ENCODE measurements around the gene EIF4G3. TPM values are rescaled to one million over a fixed set of nuclear protein-coding genes. Genes with fewer than 3 reads are reported as not detected.

The EIF4G3 gene
- total RNA-seq, 1 experiment from 2014 or later, result 86.8 TPM

DNA sequence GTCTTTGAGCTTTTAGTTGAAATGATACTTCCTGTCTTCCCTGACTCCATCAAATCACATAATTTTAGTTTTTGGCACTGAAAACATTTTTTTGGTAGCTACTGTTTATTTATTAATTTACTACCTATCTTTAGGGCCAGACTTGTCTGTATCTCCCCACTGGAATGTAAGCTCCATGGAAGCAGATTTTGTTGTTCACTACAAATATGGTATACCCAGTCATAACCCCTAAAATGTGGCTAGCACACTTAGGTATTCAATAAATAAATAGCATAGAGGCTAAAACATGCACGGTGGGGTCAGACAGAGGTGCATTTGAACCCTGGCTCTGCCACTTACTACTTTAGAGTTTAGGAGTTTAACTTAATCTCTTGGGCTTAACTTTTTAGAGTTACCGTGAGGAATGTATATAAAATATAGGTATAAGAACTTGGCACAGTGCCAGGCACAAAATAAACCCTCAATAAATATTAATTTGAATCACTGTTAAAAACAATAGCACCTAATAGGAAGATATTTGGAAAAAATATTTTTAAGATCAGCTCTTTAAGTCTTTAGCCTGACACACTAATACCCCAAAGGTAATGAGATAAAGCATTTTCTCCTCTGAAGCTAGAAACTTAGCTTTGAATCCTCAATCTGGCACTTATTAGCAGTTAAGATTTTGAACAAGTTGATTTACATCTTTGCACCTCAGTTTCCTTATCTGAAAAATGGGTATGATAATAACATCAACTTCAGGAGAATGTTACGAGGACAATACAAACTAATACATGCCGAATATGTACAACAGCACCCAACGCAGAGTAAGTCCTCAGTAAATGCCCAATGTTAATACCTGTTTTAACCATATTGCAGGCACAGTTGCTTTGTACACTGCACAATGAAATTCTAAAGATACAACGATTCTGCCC is 330.0 kb downstream of the EIF4G3 start:
- ChIA-PET CTCF (interaction anchor here (0.5 kb wide), 1 partner anchor 344 kb away, joined by 6 read pairs; no protein-coding TSS in a partner anchor), POLR2A (ENCODE audit: low non-redundant PET) (no interaction called here)
- no peaks in the 10 kb centered on the region for H3K27me3 ChIP-seq (replicated peaks; ENCODE audit: insufficient read depth, low read depth, low read length, poor library complexity)
- H3K4me1 ChIP-seq (ENCODE audit: insufficient read depth, low read length, poor library complexity, severe bottlenecking), result no peaks in the 10 kb centered on the region
- TF ChIP-seq, protein P1, sequence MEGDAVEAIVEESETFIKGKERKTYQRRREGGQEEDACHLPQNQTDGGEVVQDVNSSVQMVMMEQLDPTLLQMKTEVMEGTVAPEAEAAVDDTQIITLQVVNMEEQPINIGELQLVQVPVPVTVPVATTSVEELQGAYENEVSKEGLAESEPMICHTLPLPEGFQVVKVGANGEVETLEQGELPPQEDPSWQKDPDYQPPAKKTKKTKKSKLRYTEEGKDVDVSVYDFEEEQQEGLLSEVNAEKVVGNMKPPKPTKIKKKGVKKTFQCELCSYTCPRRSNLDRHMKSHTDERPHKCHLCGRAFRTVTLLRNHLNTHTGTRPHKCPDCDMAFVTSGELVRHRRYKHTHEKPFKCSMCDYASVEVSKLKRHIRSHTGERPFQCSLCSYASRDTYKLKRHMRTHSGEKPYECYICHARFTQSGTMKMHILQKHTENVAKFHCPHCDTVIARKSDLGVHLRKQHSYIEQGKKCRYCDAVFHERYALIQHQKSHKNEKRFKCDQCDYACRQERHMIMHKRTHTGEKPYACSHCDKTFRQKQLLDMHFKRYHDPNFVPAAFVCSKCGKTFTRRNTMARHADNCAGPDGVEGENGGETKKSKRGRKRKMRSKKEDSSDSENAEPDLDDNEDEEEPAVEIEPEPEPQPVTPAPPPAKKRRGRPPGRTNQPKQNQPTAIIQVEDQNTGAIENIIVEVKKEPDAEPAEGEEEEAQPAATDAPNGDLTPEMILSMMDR (conservative IDR thresholded peaks at IDR 0.05; ENCODE audit: low read depth, low read length), result no peak
- TF ChIP-seq EZH2 (IDR thresholded peaks at IDR 0.05; ENCODE audit: borderline replicate concordance, low read depth, low read length, poor library complexity, severe bottlenecking), result no peak
- intact Hi-C loops (cut with micrococcal nuclease; ENCODE audit: unreplicated experiment), result no loop called here
- no TSS peak for BruUV-seq (replicated peaks)
- no peak for DNase-seq (ENCODE audit: low spot score)
- H3K36me3 ChIP-seq (ENCODE audit: insufficient read depth, low read length, poor library complexity, severe bottlenecking), result peaks cover 17% of the 10 kb centered on the region
- no peak overlapping the region for H3K27ac ChIP-seq (ENCODE audit: low read depth, low read length, poor library complexity, severe bottlenecking)
- H3K9me3 ChIP-seq (ENCODE audit: low read depth, low read length, poor library complexity, severe bottlenecking), result no peaks in the 10 kb centered on the region
- H3K4me3 ChIP-seq (ENCODE audit: low read depth, low read length, poor library complexity, severe bottlenecking), result no peak overlapping the region

DNA sequence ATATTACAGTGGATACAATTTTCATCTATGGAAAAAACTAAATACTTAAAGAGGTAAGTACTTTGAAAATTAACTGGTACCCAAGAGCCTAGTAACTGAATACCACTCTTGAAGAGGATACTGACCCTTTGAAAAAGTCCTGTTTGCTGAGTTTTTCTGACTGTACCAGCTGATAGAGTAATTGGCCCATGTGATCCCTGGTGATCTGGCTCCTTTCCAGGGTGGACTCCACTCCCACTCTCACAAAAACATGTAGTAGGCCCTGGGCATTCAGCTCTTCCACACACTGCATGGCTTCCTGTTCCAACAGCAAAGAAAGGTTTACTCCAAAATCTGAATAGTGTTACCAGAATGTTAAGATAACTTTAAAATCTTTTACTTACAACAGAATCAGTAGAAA is 336.0 kb downstream of the EIF4G3 start:
- Histone ChIP-seq H3K36me3 (ENCODE audit: insufficient read depth, low read length, poor library complexity, severe bottlenecking) (peaks cover 5% of the 10 kb centered on the region), H3K9me3 (ENCODE audit: low read depth, low read length, poor library complexity, severe bottlenecking) (no peaks in the 10 kb centered on the region), H3K4me1 (ENCODE audit: insufficient read depth, low read length, poor library complexity, severe bottlenecking) (no peaks in the 10 kb centered on the region), H3K4me3 (ENCODE audit: low read depth, low read length, poor library complexity, severe bottlenecking) (no peak overlapping the region), H3K27ac (ENCODE audit: low read depth, low read length, poor library complexity, severe bottlenecking) (no peak overlapping the region), H3K27me3 (replicated peaks; ENCODE audit: insufficient read depth, low read depth, low read length, poor library complexity) (no peaks in the 10 kb centered on the region)
- POLR2A ChIA-PET (ENCODE audit: low non-redundant PET), result no interaction called here
- BruUV-seq (replicated peaks), result no TSS peak
- CTCF ChIA-PET, result no interaction called here
- TF ChIP-seq, protein P1 (conservative IDR thresholded peaks at IDR 0.05; ENCODE audit: low read depth, low read length), result no peak
- TF ChIP-seq EZH2 (IDR thresholded peaks at IDR 0.05; ENCODE audit: borderline replicate concordance, low read depth, low read length, poor library complexity, severe bottlenecking), result no peak
- no peak for DNase-seq (ENCODE audit: low spot score)
- intact Hi-C loops (cut with micrococcal nuclease; ENCODE audit: unreplicated experiment), result no loop called here

DNA sequence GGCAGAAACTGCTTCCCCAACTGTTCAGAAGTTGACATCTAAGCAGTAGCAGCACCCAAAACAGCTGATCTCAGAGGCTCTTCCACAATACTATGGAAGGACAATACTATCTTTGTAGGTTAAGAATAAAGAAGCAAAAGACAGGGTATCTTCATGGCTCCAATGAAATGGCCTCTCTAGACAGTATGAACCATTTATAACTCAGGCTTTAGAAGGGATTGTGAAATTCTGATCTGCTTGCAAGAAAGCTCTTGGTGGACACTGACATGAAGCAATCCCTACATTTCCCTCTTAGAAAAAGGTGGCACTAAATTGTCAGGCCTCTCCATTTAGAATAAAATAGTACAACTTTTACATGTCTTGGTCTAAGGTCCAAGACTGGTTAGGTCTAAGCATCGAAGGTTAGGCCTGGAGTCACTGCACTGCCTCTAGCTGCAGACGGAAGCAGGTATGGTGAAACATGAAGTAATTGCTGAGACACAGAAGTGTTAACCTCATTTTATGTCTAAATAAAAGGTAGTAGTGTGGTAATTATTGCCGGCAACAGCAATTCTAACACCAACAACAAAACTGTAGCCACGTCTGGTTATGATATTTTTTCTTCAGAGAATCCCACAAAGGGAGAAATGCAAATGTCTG is 339.0 kb downstream of the EIF4G3 start:
- DNase-seq (ENCODE audit: low spot score), result no peak
- no peak overlapping the region for H3K27ac ChIP-seq (ENCODE audit: low read depth, low read length, poor library complexity, severe bottlenecking)
- BruUV-seq (replicated peaks), result no TSS peak
- H3K9me3 ChIP-seq (ENCODE audit: low read depth, low read length, poor library complexity, severe bottlenecking), result no peaks in the 10 kb centered on the region
- H3K27me3 ChIP-seq (replicated peaks; ENCODE audit: insufficient read depth, low read depth, low read length, poor library complexity), result no peaks in the 10 kb centered on the region
- intact Hi-C loops (cut with micrococcal nuclease; ENCODE audit: unreplicated experiment), result no loop called here
- no peak overlapping the region for H3K4me3 ChIP-seq (ENCODE audit: low read depth, low read length, poor library complexity, severe bottlenecking)
- ChIA-PET POLR2A (ENCODE audit: low non-redundant PET) (interaction anchor here (0.5 to 0.6 kb wide), 2 partner anchors 178 to 349 kb away, joined by 3 to 4 read pairs; no protein-coding TSS in a partner anchor), CTCF (no interaction called here)
- no peaks in the 10 kb centered on the region for H3K4me1 ChIP-seq (ENCODE audit: insufficient read depth, low read length, poor library complexity, severe bottlenecking)
- H3K36me3 ChIP-seq (ENCODE audit: insufficient read depth, low read length, poor library complexity, severe bottlenecking), result peaks cover 10% of the 10 kb centered on the region
- TF ChIP-seq EZH2 (IDR thresholded peaks at IDR 0.05; ENCODE audit: borderline replicate concordance, low read depth, low read length, poor library complexity, severe bottlenecking), result no peak

Measured in A673 (cell line).